DOHH2 (cell line): ENCODE data around the gene LRRC46.
A peak's percentile ranks its signal among the peaks of the same experiment; 100 is the strongest.

Source experiments
- H3F3A ChIP-seq: fragments of 200-600 bp; sonication (generic), shearing (Covaris generic); 2 replicates; pipeline ENCODE4 v1.6.0; 2016; ENCODE audit warnings: antibody characterized with exemption, mild to moderate bottlenecking; ENCODE audit not compliant: control insufficient read depth, insufficient read depth
- H3K27ac ChIP-seq: fragments of 200-600 bp; sonication (generic); 2 replicates; pipeline ENCODE4 v1.5.1; 2014; ENCODE audit warnings: low read depth, mild to moderate bottlenecking, low read length, moderate library complexity
- H3K27me3 ChIP-seq: fragments of 200-600 bp; sonication (generic); 2 replicates; pipeline ENCODE4 v1.6.1; 2014; ENCODE audit warnings: mild to moderate bottlenecking, low read length, mixed read lengths; ENCODE audit not compliant: control insufficient read depth
- H3K36me3 ChIP-seq: fragments of 200-600 bp; sonication (generic); 2 replicates; pipeline ENCODE4 v1.6.1; 2014; ENCODE audit warnings: mild to moderate bottlenecking, low read length, moderate library complexity, mixed read lengths; ENCODE audit not compliant: control insufficient read depth
- H3K4me1 ChIP-seq: fragments of 200-600 bp; sonication (generic); 2 replicates; pipeline ENCODE4 v1.6.1; 2014; ENCODE audit warnings: mild to moderate bottlenecking, low read length, mixed read lengths; ENCODE audit not compliant: control insufficient read depth
- H3K4me2 ChIP-seq: fragments of 200-600 bp; sonication (generic); 2 replicates; pipeline ENCODE4 v1.6.0; 2014; ENCODE audit warnings: mild to moderate bottlenecking, low read length, moderate library complexity
- H3K4me3 ChIP-seq: fragments of 200-600 bp; sonication (generic); 2 replicates; pipeline ENCODE4 v1.5.1; 2014; ENCODE audit warnings: mild to moderate bottlenecking, low read length, mixed read lengths
- H3K79me2 ChIP-seq: fragments of 200-600 bp; sonication (generic); 2 replicates; pipeline ENCODE4 v1.6.1; 2014; ENCODE audit warnings: mild to moderate bottlenecking, low read length, mixed read lengths; ENCODE audit not compliant: control insufficient read depth
- H3K9me2 ChIP-seq: fragments of 200-600 bp; sonication (generic); replicated peaks from 2 replicates; pipeline ENCODE4 v1.6.1; 2014; ENCODE audit warnings: mild to moderate bottlenecking, low read length, mixed read lengths; ENCODE audit not compliant: control insufficient read depth
- H3K9me3 ChIP-seq: fragments of 200-600 bp; sonication (generic); 2 replicates; pipeline ENCODE4 v1.6.1; 2014; ENCODE audit warnings: antibody characterized with exemption, low read length, mixed read lengths; ENCODE audit not compliant: control insufficient read depth, insufficient read depth
- H4K20me1 ChIP-seq: fragments of 200-600 bp; sonication (generic); 2 replicates; pipeline ENCODE4 v1.6.0; 2014; ENCODE audit warnings: low read depth, mild to moderate bottlenecking, antibody characterized with exemption, low read length, moderate library complexity; ENCODE audit not compliant: control insufficient read depth, insufficient read depth
- CTCF ChIP-seq: fragments of 200-600 bp; sonication (generic); IDR thresholded peaks from one replicate; pipeline ENCODE4 v1.5.1; 2014; ENCODE audit warnings: antibody characterized with exemption, mild to moderate bottlenecking, low read depth, low read length; ENCODE audit not compliant: poor library complexity, severe bottlenecking
- EZH2phosphoT487 ChIP-seq: fragments of 200-600 bp; sonication (generic); IDR thresholded peaks from 2 replicates; pipeline ENCODE4 v1.6.1; 2017; ENCODE audit warnings: borderline replicate concordance, mild to moderate bottlenecking, antibody characterized with exemption, low read length, moderate library complexity, mixed read lengths

The LRRC46 gene, protein sequence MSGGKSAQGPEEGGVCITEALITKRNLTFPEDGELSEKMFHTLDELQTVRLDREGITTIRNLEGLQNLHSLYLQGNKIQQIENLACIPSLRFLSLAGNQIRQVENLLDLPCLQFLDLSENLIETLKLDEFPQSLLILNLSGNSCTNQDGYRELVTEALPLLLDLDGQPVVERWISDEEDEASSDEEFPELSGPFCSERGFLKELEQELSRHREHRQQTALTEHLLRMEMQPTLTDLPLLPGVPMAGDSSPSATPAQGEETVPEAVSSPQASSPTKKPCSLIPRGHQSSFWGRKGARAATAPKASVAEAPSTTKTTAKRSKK

DNA sequence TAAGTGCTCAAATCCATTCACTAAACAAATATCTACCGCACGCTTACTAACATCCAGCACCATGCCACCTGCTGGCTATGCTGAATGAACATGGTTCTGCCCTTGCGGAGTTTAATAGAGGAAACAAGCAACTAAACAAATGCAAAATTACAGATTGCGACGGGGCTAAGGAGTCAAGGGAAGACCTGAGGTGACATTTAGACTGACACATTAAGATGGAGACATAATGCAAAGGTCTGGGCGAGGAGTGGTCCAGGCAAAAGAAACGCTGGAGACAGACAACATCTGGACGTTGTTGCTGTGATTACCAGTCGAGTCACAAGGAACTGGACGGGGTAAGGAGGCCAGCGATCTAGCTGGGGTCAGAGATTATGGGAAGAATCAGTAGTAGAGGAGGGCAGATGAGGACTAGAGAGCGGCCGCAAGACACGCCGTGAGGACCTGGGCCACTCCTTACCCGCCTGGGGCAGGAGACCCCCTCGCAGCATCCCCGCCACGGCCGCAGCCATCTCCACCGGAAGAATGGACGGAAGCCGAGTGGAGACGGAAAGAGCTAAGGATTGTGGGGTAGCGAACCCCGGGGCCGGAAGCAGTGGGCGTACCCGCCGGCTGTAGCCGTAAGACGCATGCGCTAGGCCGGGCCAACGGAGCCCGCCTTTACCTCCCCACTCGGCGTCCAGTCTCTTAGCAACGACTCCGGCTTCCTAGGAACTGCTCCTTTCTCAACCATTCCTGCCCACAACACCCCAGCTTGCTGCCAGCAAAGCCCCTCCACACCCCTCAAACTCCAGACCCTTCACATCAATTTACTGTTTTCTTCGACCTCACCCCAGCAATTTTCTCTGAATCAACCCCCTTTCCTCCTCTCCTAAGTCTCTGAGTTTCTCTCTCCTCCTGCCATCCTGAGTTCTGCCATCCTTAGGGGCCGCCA lies at the start of gene LRRC46, which contains the start of gene MRPL10:
LRRC46 (plus strand) TSS at position 668 of the 931 bp plus-strand sequence. CDS start 320 bp downstream, outside the sequence.
MRPL10 (minus strand) TSS at position 539 of the 931 bp plus-strand sequence; CDS start at position 509, 30 bp downstream.
- H3K9me2 ChIP-seq = no peaks in the 10 kb centered on the region
- peaks cover 22% of the 10 kb centered on the region for H3K4me1 ChIP-seq
- H3K9me3 ChIP-seq = no peaks in the 10 kb centered on the region
- no peaks in the 10 kb centered on the region for H4K20me1 ChIP-seq
- TF ChIP-seq EZH2phosphoT487 = no peak
- peak; percentile 67 for TF ChIP-seq CTCF
- H3K27ac ChIP-seq = peak within 1 kb of the TSS; percentile 48
- H3F3A ChIP-seq = no peaks in the 10 kb centered on the region
- H3K27me3 ChIP-seq = no peaks in the 10 kb centered on the region
- peak within 1 kb of the TSS; percentile 94 for H3K4me3 ChIP-seq
- H3K79me2 ChIP-seq = peaks cover 30% of the 10 kb centered on the region
- H3K36me3 ChIP-seq = peaks cover 22% of the 10 kb centered on the region
- H3K4me2 ChIP-seq = peak within 1 kb of the TSS; percentile 63

DNA sequence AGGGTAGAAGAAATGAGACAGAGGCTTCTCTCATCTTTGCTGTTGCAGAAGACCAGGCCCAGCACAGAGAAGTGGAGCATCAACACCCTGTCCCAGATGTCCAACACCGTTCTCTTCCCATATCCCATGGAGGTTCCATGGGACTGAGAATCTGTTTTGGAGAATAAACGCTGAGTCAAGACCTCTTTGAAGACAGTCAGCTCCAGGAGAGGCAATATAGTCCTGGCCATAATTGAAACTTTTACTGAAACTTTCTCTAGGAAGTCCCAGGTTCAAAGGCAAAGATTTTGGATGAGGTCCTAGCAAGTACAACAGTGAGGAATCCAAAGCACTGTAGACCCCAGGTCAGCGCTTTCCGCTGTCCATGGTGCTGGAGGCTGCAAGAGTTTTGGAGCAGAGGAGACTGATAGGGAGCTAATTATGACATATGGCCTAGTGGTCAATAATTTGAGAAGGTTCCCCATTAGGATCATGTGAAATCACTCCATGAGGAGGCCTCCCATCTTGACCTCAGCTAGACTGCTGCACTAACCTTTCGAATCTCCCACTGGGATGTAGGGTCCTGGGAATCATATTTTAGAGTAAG lies 45.8 kb upstream of the LRRC46 start:
- Histone ChIP-seq H3K4me2 (no peak overlapping the region), H3K4me1 (no peaks in the 10 kb centered on the region), H3K27me3 (no peaks in the 10 kb centered on the region; the same call in 1 of the 2 replicates), H3K9me2 (no peaks in the 10 kb centered on the region), H3K4me3 (no peak overlapping the region), H3K79me2 (no peaks in the 10 kb centered on the region), H3K27ac (no peak overlapping the region), H3K36me3 (no peaks in the 10 kb centered on the region), H4K20me1 (no peaks in the 10 kb centered on the region), H3F3A (no peaks in the 10 kb centered on the region), H3K9me3 (no peaks in the 10 kb centered on the region)
- TF ChIP-seq CTCF (no peak), EZH2phosphoT487 (no peak)

GRCh38 chr17:47789611-47790561 lies 41.6 kb upstream of the LRRC46 start:
- H3K27ac ChIP-seq = no peak overlapping the region
- no peaks in the 10 kb centered on the region for H3K79me2 ChIP-seq
- H3K9me2 ChIP-seq = no peaks in the 10 kb centered on the region
- no peaks in the 10 kb centered on the region for H4K20me1 ChIP-seq
- H3K4me2 ChIP-seq = no peak overlapping the region
- H3K9me3 ChIP-seq = no peaks in the 10 kb centered on the region
- H3F3A ChIP-seq = no peaks in the 10 kb centered on the region
- TF ChIP-seq CTCF (no peak), EZH2phosphoT487 (no peak)
- peaks cover 31% of the 10 kb centered on the region for H3K27me3 ChIP-seq
- H3K36me3 ChIP-seq = no peaks in the 10 kb centered on the region
- H3K4me3 ChIP-seq = no peak overlapping the region
- H3K4me1 ChIP-seq = no peaks in the 10 kb centered on the region
